ENCODE results near the gene SPAG7.
"Not testable (repeated sequence)": the region's sequence is repeated elsewhere in the genome, so short reads cannot be mapped to it uniquely, and the experiment has no call there.

SPAG7 gene

DNA sequence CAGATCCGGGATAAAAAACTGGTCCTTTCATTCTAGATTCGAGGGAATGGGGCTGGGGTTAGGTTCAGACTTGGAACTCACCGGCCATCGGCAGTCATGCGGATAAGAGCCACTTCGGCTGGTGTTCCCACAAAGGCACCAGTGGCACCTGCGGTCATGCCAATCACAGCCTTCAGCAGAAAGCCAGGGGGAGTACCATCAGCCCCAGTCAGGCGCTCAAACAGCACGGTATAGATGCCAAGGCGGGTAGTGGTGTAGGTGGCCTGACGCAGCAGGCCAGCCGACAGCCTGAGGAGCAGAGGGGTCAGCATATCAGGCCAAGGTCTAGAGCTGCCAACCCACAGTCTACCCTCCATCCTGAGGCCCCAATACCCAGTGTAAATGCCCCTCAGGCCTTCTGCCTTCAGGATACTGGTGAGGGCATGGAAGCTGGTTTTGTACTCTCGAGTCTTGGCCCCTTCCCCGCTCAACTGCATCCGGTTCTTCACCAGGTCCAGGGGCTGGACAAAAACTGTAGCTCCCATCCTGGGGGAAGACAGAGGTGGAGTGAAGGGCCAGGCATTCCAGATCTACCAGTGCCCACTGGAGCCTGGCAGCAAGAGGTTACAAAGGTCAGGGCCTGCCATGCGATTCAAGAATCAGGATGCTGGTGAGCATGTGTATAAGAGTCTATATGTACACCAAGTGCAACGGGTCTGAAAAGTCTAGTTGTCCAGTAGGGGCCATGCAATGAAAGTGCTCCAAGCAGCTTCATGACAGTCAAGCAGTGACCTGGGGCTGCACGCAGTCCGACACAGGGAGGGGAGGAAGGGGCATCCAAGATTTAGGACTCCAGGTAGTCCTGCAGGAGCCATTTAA lies 28.7 kb downstream of the SPAG7 start:
- in situ Hi-C loops (cut with MboI; ENCODE audit: low sequenced_read_pairs), result no loop called here

DNA sequence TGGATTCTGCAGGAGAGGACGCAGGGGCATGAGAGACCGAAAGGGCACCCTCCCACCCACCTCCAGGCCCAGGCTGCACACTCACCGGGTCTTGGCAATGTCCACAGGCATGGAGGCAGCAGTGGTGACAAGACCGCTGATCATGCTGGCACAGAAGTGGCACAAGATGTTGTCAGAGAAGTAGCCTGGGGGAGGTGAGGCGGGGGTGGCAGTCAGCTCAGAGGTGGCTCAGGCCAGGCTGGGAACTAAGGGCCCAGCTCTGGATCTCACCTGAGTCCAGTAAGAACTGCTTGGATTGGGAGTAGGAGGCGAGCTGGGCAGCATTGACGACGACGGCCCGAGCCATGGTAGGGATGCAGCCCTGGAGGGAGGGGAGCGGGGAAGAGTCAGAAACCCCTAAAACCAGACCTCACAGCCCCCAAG lies 29.5 kb downstream of the SPAG7 start:
- in situ Hi-C loops (cut with MboI; ENCODE audit: low sequenced_read_pairs), result no loop called here

DNA sequence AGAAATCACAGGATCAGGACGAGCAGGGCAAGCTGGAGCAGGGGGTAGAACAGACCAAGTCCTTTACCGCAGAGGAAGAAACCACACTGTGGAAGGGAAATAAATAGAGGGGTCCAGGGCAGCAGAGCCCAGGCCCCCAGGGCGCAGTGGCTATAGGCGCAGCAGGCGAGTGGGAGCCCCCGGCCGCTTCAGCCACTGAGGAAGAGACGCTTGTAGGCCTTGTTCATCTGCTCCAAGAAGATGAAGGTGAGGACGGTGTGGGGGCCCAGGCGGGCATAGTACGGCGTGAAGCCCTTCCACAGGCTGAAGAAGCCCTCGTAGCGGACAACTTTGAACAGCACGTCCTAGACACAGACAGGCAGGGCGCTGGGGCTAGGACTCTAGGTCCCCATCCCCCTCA lies 30.1 kb downstream of the SPAG7 start:
- in situ Hi-C loops (cut with MboI; ENCODE audit: low sequenced_read_pairs), result no loop called here

DNA sequence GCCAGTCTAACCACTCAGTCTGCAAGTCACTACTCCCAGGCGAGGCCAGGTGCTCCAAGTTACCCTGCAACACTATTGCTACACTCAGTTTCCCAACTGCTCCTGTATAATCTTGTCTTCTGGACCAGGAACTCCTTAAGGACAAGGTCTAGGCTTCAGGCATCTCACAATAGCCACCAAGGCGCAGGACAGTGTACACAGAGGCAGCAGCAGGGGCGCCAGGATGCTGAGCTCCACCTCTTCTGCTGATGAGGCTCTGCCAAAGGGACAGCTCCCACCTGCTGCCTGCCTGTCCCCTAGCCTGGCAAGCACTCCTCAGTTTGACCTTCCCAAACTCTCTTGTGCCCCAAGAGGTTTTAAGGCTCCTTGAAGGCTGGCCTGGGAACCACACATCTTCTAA lies 31.2 kb downstream of the SPAG7 start:
- in situ Hi-C loops (cut with MboI; ENCODE audit: low sequenced_read_pairs), result no loop called here

DNA sequence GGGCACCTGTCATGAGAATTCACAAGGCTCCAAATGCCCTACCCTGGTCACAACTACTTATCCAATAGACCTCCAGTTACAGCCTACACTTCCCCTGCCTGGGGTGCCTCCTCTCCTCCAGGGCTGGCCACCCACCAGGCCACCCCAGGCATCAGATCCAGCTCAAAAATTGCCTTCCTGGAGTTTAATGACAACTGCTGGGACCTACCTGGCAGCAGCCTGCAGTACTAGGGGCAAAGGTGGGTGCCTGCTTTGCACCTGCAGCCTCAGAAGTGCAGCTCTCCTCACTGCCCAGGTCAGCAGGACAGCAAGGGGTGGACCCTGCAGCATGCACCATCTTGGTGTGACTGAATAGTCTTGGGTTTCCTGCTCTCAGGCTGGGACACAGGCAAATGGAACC lies 32.0 kb downstream of the SPAG7 start:
- in situ Hi-C loops (cut with MboI; ENCODE audit: low sequenced_read_pairs), result no loop called here

DNA sequence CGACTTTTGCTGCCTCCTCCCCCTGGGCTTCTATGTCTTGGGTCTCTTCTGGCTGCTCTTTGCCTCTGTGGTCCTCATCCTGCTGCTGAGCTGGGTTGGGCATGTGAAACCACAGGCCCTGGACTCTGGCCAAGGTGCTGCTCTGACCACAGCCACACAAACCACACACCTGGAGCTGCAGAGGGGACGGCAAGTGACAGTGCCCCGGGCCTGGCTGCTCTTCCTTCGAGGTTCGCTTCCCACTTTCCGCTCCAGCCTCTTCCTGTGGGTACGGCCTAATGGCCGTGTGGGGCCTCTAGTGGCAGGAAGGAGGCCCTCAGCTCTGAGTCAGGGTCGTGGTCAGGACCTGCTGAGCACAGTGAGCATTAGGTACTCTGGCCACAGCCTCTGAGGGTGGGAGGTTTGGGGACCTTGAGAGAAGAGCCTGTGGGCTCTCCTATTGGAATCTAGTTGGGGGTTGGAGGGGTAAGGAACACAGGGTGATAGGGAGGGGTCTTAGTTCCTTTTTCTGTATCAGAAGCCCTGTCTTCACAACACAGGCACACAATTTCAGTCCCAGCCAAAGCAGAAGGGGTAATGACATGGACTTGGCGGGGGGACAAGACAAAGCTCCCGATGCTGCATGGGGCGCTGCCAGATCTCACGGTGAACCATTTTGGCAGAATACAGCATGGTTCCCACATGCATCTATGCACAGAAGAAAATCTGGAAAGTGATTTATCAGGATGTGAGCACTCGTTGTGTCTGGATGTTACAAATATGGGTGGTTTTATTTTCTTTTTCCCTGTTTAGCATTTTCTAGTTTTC lies 33.2 kb downstream of the SPAG7 start:
- in situ Hi-C loops (cut with MboI; ENCODE audit: low sequenced_read_pairs), result no loop called here

DNA sequence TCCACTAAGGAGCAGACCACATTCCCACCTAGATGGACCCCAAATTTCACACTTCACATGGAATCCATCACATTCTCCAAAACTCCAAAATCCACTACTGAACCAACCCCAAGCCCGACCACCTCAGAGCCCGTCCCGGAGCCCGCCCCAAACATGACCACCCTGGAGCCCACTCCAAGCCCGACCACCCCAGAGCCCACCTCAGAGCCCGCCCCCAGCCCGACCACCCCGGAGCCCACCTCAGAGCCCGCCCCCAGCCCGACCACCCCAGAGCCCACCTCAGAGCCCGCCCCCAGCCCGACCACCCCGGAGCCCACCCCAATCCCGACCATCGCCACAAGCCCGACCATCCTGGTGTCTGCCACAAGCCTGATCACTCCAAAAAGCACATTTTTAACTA lies 34.0 kb downstream of the SPAG7 start:
- in situ Hi-C loops (cut with MboI; ENCODE audit: low sequenced_read_pairs), result no loop called here

DNA sequence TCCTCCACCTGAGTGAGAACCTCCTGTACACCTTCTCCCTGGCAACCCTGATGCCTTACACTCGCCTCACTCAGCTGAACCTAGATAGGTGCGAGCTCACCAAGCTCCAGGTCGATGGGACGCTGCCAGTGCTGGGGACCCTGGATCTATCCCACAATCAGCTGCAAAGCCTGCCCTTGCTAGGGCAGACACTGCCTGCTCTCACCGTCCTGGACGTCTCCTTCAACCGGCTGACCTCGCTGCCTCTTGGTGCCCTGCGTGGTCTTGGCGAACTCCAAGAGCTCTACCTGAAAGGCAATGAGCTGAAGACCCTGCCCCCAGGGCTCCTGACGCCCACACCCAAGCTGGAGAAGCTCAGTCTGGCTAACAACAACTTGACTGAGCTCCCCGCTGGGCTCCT lies 34.9 kb downstream of the SPAG7 start:
- in situ Hi-C loops (cut with MboI; ENCODE audit: low sequenced_read_pairs), result no loop called here

DNA sequence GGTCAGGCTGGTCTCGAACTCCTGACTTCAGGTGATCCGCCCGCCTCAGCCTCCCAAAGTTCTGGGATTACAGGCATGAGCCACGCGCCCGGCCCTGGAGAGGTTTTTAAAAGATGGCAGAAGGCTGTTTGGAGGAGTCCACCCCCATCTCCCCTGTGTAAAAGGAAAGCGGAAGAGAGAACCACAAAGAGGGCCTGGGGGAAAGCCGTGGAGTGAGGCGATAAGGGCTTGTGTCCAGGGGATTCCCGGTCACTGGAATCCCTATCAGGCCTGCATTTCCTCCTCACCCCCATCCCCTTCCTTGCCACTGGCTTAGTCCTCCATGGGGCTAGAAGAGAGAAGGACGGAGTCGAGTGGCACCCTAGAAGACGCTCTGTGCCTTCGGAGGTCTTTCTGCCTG lies 35.7 kb downstream of the SPAG7 start, which contains the start of gene GP1BA:
Gene GP1BA (plus strand): TSS at position 315 of the 400 bp plus-strand sequence. CDS start 328 bp downstream, outside the sequence.
- in situ Hi-C loops (cut with MboI; ENCODE audit: low sequenced_read_pairs), result no loop called here

DNA sequence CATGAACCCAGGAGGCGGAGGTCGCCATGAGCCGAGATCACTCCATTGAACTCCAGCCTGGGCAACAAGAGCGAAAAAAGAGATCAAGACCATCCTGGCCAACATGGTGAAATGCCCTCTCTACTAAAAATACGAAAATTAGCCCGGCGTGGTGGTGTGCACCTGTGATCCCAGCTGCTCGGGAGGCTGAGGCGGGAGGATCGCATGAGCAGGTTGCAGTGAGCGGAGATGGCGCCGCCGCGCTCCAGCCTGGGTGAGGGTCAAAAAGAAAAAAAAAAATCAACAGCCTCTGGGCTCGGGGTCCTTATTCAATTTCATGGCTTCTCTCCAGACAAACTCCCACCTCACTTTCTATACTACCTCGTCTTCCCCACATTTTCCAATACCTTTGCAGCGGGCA lies 38.7 kb downstream of the SPAG7 start:
- in situ Hi-C loops (cut with MboI; ENCODE audit: low sequenced_read_pairs), result no loop called here

DNA sequence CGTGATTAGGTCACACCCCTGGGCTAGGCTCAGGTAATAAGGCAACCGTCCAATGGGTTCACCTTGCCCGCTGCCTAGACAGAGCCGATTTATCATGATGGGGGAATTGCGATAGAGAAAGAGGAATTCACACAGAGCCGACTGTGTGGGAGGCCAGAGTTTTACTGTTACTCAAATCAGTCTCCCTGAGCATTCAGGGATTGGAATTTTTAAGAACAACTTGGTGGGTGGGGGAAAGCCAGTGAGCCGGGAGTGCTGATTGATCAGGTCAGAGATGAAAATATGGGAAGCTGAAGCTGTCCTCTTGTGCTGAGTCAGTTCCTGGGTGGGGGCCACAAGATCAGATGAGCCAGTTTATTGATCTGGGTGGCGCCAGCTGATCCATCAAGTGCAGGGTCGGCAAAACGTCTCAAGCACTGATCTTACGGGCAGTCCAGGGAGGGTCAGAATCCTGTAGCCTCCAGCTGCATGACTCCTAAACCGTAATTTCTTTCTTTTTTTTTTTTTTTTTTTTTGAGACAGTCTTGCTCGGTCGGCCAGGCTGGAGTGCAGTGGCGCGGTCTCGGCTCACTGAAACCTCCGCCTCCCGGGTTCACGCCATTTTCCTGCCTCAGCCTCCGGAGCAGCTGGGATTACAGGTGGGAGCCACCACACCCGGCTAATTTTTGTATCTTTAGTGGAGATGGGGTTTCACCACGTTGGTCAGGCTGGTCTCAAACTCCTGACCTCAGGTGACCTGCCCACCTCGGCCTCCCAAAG lies 40.9 kb downstream of the SPAG7 start:
- in situ Hi-C loops (cut with MboI; ENCODE audit: low sequenced_read_pairs), result not testable (repeated sequence)

DNA sequence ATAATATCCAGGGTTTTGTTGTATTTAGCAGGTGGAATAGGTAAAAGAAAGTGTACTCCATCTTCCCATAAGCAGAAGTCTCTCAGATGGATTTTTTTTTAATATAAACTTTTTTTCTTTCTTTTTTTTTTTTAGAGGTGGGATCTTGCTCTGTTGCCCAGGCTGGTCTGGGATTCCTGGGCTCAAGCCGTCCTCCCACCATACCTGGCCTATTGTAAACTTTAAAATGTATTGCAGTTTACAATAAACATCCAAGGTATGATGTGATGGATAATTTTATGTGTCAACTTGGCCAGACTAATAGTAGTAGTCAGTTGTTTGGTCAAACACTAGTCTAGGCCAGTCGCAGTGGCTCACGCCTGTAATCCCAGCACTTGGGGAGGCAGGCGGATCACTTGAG lies 46.3 kb downstream of the SPAG7 start:
- in situ Hi-C loops (cut with MboI; ENCODE audit: low sequenced_read_pairs), result no loop called here

DNA sequence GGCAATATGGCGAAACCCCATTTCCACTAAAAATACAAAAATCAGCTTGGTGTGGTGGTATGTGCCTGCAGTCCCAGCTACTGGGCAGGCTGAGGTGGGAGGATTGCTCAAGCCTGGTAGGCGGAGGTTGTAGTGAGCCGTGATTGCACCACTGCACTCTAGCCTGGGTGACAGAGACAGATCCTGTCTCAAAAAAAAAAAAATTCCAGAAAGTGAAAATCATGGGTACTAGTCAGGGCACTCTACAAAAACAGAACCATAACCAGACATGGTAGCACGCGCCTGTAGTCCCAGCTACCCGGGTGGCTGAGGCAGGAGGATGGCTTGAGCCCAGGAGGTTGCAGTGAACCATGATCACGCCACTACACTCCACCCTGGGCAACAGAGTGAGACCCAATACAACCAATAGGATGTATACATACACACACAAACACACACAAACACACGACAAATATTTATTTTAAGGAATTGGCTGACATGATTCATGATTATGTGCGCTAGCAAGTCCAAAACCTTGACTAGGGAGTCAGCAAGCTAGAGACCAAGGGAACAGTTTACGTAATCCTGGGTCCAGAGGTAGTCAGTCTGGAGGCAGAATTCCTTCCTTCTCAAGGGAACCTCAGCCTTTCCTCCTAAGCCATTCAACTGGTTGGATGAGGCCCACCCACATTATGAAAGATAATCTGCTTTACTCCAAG lies 47.1 kb downstream of the SPAG7 start:
- in situ Hi-C loops (cut with MboI; ENCODE audit: low sequenced_read_pairs), result no loop called here

DNA sequence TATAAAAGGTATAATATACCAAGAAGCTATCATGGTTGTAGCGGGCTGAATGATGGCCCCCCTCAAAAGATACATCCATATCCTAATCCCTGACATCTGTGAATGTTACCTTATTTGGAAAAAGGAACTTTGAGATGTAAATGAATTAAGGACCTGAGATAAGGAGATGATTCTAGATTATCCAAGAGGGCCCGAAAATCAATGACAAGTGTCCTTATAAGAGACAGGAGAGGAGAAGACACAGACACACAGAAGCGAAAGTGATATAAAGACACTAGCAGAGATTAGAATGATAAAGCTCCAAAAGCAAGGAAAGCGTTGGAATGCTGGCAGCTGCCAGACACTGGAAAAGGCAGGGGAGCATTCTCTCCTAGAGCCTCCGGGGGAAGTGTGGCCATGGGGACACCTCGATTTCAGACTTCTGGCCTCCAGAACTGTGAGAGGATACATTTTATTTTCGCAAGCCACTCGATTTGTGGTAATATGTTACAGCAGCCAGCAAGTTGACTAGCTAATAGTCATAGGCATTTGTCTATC lies 48.0 kb downstream of the SPAG7 start:
- in situ Hi-C loops (cut with MboI; ENCODE audit: low sequenced_read_pairs), result no loop called here

DNA sequence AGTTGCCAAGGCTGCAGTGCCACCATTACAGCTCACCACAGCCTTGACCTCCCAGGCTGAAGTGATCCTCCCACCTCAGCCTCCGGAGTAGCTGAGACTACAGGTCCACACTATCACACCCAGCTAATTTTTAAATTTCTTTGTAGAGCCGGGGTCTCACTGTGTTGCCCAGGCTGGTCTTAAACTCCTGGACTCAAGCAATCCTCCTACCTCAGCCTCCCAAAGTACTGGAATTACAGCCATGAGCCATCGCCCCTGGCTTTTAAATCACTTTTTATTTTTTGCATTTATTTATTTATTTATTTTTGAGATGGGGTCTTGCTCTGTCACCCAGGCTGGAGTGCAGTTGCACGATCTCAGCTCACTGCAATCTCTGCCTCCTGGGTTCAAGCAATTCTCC lies 53.1 kb downstream of the SPAG7 start:
- in situ Hi-C loops (cut with MboI; ENCODE audit: low sequenced_read_pairs), result not testable (repeated sequence)

DNA sequence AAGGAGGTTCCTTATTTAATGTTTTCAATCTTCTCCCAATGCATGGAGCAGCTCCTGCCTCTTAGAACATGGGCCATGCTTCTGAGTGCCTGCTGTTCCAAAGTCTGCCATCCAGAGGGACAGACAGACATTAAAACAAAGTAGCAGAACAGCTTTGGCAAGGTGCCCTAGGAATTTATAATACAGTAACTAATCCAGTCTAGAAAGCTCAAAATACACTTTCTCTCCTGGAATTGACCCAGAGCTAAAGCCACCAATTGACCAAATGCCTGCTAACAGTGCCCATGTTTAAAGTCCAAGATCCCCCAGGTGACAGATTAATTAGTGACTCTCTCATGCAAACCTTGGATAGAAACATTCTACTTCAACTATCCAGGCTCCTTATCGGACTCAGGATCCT lies 53.6 kb downstream of the SPAG7 start:
- in situ Hi-C loops (cut with MboI; ENCODE audit: low sequenced_read_pairs), result no loop called here

Measured in HL-60/S4 treated with phorbol 12-myristate 13-acetate at 8.2 ng/mL for 4 days and 3 days (cell line).